ENCODE measurements around the gene LGALS16.
"Not testable (repeated sequence)": the region's sequence is repeated elsewhere in the genome, so short reads cannot be mapped to it uniquely, and the experiment has no call there.

LGALS16 gene, protein sequence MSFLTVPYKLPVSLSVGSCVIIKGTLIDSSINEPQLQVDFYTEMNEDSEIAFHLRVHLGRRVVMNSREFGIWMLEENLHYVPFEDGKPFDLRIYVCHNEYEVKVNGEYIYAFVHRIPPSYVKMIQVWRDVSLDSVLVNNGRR

DNA sequence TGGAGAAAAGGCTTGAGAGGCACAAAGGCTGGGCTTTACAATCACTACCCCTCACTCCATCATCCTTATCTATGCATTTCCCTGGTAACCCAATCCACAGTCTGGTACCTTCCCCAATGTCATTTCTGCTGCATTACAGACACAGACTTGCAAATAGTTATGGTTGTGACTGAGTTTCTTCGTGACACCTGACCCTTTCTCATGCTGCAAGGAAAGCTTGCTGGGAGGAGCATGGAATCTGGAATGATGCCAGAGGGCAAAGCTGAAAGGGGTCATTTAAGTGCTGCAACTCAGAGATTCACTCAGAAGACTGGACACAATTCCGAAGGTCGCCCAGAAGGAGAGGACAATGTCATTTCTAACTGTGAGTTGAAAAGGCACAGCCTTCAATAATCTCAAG lies at the start of gene LGALS16:
TSS of gene LGALS16 (plus strand) at position 301 of the 400 bp plus-strand sequence. CDS start at position 350, 49 bp downstream.
- Mint-ChIP-seq H3K27me3 (ENCODE audit: low read depth) (peaks cover 30% of the 10 kb centered on the region), H3K9me3 (no peaks in the 10 kb centered on the region), H3K4me1 (ENCODE audit: low read depth) (no peaks in the 10 kb centered on the region), H3K36me3 (ENCODE audit: low read depth) (no peaks in the 10 kb centered on the region), H3K4me3 (no peak within 1 kb of the TSS), H3K27ac (no peak within 1 kb of the TSS)

DNA sequence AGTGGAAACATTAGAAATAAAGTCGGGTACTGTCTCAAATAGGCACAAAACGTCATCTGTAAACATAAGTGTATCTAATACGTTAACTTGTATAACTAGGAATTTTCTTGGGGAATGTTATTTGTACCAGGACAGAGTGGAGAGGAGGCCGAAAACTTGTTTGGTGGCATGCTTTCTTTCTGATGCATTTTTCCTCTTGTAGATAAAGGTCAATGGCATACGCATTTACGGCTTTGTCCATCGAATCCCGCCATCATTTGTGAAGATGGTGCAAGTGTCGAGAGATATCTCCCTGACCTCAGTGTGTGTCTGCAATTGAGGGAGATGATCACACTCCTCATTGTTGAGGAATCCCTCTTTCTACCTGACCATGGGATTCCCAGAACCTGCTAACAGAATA lies 48.7 kb upstream of the LGALS16 start:
- Mint-ChIP-seq H3K4me3 (no peak overlapping the region), H3K36me3 (ENCODE audit: low read depth) (no peaks in the 10 kb centered on the region), H3K4me1 (ENCODE audit: low read depth) (no peaks in the 10 kb centered on the region), H3K9me3 (no peaks in the 10 kb centered on the region), H3K27me3 (ENCODE audit: low read depth) (no peaks in the 10 kb centered on the region), H3K27ac (no peak overlapping the region)

DNA sequence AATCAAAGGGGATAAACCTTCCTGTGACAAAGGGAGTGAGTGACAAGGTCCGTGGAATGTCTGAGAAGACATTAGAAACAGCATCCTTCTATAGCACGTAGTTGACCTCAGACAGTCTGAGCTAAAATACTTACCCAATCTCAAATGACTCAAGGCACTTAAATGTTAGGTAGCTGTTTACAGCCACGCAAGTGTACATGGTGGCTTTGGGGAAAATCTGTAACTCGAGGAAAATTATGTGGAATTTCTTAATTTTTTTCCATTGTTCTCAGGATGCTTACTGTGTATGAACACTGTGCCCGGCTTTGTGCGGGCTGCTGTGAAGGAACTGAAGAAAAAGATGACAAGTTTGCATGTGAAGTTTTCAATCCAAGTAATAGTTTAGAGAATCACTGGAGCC lies 48.2 kb upstream of the LGALS16 start:
- Mint-ChIP-seq H3K4me1 (ENCODE audit: low read depth) (no peaks in the 10 kb centered on the region), H3K9me3 (peaks cover 3% of the 10 kb centered on the region), H3K27ac (no peak overlapping the region), H3K36me3 (ENCODE audit: low read depth) (no peaks in the 10 kb centered on the region), H3K27me3 (ENCODE audit: low read depth) (no peaks in the 10 kb centered on the region), H3K4me3 (no peak overlapping the region)

DNA sequence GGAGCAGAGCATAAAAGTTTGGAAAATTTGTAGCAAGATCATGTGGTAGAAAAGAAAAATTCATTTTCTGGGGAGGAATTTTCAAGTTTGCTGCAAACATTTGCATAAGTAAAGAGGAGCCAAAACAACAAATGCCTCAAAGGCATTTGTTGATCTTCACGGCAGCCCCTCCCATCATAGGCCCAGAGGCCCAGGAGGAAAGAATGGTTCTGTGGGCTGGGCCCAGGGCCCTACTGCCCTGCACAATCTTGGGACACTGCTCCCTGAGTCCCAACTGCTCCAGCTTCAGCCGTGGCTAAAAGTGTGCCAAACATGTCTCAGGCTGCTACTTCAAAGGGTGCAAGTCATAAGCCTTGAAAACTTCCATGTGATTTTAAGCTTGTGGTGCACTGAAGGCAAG lies 42.1 kb upstream of the LGALS16 start:
- no peaks in the 10 kb centered on the region for H3K27me3 Mint-ChIP-seq (ENCODE audit: low read depth)

DNA sequence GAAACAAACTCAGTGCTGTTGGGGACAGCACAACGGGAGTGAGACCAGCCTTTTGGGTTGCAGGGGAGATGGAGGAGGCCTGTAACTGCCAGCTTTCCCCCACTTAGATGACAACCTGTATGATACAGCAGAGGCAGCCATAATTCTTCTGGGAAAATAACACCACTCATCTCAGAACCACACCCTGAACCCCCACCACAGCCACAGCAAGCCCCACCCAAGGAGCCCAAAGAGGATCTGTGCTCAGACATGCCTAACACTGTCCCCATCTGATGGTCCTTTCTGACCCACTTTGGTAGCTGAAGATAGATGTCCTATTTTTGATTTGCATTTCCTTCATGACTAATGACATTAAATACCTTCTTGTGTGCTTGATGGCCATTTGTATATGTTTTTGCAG lies 38.0 kb upstream of the LGALS16 start:
- Mint-ChIP-seq H3K36me3 (ENCODE audit: low read depth) (no peaks in the 10 kb centered on the region), H3K27ac (no peak overlapping the region), H3K4me1 (ENCODE audit: low read depth) (no peaks in the 10 kb centered on the region), H3K27me3 (ENCODE audit: low read depth) (peaks cover 31% of the 10 kb centered on the region), H3K4me3 (no peak overlapping the region), H3K9me3 (peaks cover 9% of the 10 kb centered on the region)

More for the DNA sequence above, 42.1 kb upstream of the LGALS16 start:
- no peak overlapping the region for H3K27ac Mint-ChIP-seq
- no peaks in the 10 kb centered on the region for H3K36me3 Mint-ChIP-seq (ENCODE audit: low read depth)
- peaks cover 14% of the 10 kb centered on the region for H3K9me3 Mint-ChIP-seq
- no peak overlapping the region for H3K4me3 Mint-ChIP-seq
- no peaks in the 10 kb centered on the region for H3K4me1 Mint-ChIP-seq (ENCODE audit: low read depth)

DNA sequence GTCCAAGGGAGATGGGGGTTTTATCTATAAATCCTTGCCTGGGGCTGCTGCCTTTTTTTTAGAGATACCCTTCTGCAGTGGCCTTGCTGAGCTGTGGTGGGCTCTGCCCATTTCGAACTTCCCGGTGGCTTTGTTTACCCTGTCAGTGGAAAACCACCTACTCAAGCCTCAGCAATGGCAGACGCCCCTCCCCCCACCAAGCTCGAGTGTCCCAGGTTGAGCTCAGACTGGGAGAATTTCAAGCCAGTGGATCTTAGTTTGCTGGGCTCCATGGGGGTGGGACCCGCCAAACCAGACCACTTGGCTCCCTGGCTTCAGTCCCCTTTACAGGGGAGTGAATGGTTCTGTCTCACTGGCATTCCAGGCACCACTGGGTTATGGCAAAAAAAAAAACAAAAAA lies 31.8 kb upstream of the LGALS16 start:
- H3K27me3 Mint-ChIP-seq (ENCODE audit: low read depth): peaks cover 34% of the 10 kb centered on the region
- no peaks in the 10 kb centered on the region for H3K4me1 Mint-ChIP-seq (ENCODE audit: low read depth)
- no peaks in the 10 kb centered on the region for H3K36me3 Mint-ChIP-seq (ENCODE audit: low read depth)
- no peak overlapping the region for H3K27ac Mint-ChIP-seq
- no peaks in the 10 kb centered on the region for H3K9me3 Mint-ChIP-seq
- no peak overlapping the region for H3K4me3 Mint-ChIP-seq

DNA sequence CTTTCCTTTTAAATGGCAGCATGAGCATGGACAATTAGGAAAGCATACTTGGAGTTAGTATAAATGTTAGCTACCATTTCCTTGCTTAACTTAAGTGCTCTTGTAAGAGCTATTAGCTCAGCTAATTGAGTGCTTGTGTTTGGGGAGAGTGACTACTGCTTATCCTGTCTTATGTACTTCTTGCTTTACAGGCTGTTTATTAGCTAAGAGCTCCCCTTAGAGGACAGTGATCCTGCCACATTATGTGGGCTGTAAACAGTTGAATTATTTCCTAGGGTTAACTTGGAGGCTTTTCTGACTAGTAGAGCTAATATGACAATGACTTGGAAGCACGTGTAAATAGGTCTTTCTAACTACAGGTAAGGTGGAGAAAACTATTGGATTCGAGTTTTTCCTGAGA lies 28.1 kb upstream of the LGALS16 start:
- H3K36me3 Mint-ChIP-seq (ENCODE audit: low read depth); H3K27me3 Mint-ChIP-seq (ENCODE audit: low read depth); H3K4me1 Mint-ChIP-seq (ENCODE audit: low read depth); H3K27ac Mint-ChIP-seq; H3K4me3 Mint-ChIP-seq; H3K9me3 Mint-ChIP-seq: not testable (repeated sequence)

DNA sequence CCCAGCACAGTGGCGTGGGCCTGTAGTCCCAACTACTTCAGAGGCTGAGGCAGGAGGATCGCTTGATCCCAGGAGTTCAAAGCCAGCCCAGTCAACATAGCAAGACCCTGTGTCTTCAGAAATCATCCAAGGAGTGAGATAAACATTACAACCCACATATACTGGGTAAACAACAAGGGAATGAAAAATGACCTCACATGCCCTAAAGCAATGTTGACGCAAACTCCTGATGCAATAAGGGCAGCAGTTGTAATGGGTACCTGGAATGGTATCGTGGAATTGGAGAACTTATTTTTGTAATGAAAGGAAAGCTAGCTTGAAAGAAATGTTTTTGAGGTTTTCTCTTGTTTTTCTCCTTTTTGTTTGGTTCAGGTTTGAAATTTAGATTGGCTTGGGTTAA lies 24.5 kb upstream of the LGALS16 start:
- H3K9me3 Mint-ChIP-seq: no peaks in the 10 kb centered on the region
- H3K27me3 Mint-ChIP-seq (ENCODE audit: low read depth): peaks cover 14% of the 10 kb centered on the region
- H3K36me3 Mint-ChIP-seq (ENCODE audit: low read depth): no peaks in the 10 kb centered on the region
- no peak overlapping the region for H3K4me3 Mint-ChIP-seq
- peaks cover 2% of the 10 kb centered on the region for H3K4me1 Mint-ChIP-seq (ENCODE audit: low read depth)
- no peak overlapping the region for H3K27ac Mint-ChIP-seq

DNA sequence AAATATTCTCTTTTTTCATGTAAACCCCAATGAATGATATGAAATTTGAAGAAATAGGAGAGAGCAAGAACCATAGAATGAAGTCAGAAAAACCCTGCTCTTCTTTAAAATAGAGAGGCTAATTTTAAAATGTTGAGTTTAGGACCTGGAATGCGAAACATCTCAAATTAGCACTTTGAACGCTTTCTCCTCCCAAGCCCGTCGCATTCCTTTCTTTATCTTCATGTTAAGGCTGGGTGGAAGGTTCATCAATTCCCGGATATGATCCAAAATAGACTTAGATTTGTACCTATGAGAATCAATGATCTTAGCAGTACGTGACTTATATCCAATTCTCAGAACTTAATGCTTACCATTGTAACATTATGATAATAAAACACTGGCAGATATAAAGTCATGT lies 24.1 kb upstream of the LGALS16 start:
- no peaks in the 10 kb centered on the region for H3K9me3 Mint-ChIP-seq
- H3K4me1 Mint-ChIP-seq (ENCODE audit: low read depth): peaks cover 2% of the 10 kb centered on the region
- no peaks in the 10 kb centered on the region for H3K36me3 Mint-ChIP-seq (ENCODE audit: low read depth)
- H3K4me3 Mint-ChIP-seq: no peak overlapping the region
- H3K27me3 Mint-ChIP-seq (ENCODE audit: low read depth): peaks cover 18% of the 10 kb centered on the region
- no peak overlapping the region for H3K27ac Mint-ChIP-seq

DNA sequence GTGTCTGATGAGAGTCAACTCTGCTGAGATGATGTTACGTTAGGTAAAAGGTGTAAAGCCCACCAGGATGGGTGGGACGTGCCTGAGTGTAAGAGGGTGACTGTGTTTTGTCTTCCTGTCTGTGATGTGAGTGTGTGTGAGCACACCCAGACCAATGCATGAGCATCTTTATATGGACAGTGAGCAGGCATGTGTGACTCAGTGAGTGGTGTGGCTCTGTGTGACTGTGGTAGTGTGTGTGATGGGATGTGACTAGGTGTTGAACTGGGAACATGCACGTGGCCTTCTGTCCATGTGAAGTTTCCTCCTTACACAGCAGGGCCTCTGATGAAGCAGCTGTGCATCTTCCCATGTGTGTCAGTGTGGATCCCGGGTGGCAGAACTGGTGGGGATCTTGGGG lies 17.8 kb upstream of the LGALS16 start:
- H3K4me3 Mint-ChIP-seq: no peak overlapping the region
- H3K36me3 Mint-ChIP-seq (ENCODE audit: low read depth): no peaks in the 10 kb centered on the region
- no peak overlapping the region for H3K27ac Mint-ChIP-seq
- no peaks in the 10 kb centered on the region for H3K4me1 Mint-ChIP-seq (ENCODE audit: low read depth)
- no peaks in the 10 kb centered on the region for H3K9me3 Mint-ChIP-seq
- H3K27me3 Mint-ChIP-seq (ENCODE audit: low read depth): peaks cover 32% of the 10 kb centered on the region

DNA sequence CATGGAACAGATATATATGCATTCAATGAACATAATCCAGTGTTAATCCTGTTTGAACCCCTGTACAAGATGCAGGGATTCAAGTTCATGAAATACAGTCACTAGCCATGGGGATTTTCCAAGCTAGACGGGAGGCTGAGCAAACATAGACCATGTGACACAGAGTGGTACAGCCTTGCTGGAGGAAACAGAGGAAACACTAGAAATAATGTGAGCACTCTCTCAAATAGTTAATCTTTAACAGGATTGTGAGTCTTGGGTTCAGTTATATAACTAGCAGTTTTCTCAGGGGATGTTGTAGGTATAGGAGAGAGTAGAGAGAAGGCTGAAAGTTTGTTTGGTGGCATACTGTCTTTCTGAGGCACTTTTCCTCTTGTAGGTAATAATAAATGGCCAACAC lies 13.9 kb upstream of the LGALS16 start:
- Mint-ChIP-seq H3K4me1 (ENCODE audit: low read depth) (no peaks in the 10 kb centered on the region), H3K27ac (no peak overlapping the region), H3K27me3 (ENCODE audit: low read depth) (peaks cover 19% of the 10 kb centered on the region), H3K36me3 (ENCODE audit: low read depth) (no peaks in the 10 kb centered on the region), H3K9me3 (no peaks in the 10 kb centered on the region), H3K4me3 (no peak overlapping the region)

DNA sequence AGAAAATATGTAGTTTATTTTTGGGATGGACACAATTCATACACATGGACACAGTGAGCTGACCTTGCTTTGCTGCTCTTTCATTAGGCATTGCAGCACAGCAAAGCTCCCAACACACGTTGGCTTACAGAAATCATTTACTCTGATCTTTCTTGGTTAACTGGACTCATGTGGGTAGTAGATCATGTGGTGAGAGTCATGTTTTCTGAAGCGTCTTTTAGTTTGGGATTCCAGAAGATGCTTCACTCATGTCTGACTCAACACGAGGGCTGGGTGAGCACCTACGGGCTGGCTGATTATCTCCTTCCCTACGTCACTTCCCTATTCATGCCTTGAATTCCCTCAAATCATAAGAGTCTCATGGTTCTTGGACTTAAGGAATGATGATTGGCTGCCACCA lies 12.1 kb upstream of the LGALS16 start:
- Mint-ChIP-seq H3K36me3 (ENCODE audit: low read depth) (no peaks in the 10 kb centered on the region), H3K9me3 (no peaks in the 10 kb centered on the region), H3K27me3 (ENCODE audit: low read depth) (peaks cover 11% of the 10 kb centered on the region), H3K27ac (no peak overlapping the region), H3K4me1 (ENCODE audit: low read depth) (no peaks in the 10 kb centered on the region), H3K4me3 (no peak overlapping the region)

DNA sequence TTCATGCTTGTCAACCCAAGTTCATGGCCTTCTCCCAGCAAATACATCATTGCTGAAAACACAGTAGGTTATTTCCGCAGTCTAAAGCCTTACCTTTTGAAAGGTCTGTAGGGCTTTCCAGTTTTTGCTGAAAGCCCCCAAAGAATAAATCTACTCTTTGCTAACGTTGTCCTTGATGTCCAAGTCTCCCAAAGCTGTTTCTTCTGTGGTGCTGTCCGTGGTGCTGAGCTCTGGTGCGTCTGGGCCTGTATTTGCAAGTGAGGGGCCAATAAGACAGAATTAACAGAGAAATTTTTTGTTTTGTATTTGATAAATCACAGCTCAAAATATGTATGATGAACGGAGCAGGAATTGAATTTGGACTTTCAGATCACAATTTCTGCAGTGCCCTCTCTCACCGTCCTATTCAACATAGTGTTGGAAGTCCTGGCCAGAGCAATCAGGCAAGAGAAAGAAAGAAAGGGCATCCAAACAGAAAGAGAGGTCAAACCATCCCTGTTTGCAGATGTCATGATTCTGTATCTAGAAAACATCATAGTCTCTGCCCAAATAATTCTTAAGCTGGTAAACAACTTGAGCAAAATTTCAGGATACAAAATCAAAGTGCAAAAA lies 9.8 kb upstream of the LGALS16 start:
- Mint-ChIP-seq H3K27ac (no peak overlapping the region), H3K27me3 (ENCODE audit: low read depth) (peaks cover 15% of the 10 kb centered on the region), H3K9me3 (no peaks in the 10 kb centered on the region), H3K36me3 (ENCODE audit: low read depth) (no peaks in the 10 kb centered on the region), H3K4me3 (no peak overlapping the region), H3K4me1 (ENCODE audit: low read depth) (no peaks in the 10 kb centered on the region)

DNA sequence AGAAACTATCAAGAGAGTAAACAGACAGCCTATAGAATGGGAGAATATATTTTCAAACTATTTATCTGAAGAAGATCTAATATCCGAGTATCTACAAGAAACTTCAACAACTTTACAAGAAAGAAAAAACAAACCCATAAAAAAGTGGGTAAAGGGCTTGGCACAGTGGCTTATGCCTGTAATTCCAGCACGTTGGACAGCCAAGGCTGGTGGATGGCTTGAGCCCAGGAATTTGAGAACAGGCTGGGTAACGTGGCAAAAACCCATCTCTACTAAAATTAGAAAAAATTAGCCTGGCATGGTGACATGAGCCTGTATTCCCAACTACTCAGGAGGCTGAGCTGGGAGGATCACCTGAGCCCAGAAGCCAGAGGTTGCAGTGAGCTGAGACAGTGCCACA lies 7.8 kb upstream of the LGALS16 start:
- no peaks in the 10 kb centered on the region for H3K36me3 Mint-ChIP-seq (ENCODE audit: low read depth)
- peaks cover 22% of the 10 kb centered on the region for H3K27me3 Mint-ChIP-seq (ENCODE audit: low read depth)
- H3K9me3 Mint-ChIP-seq: no peaks in the 10 kb centered on the region
- no peak overlapping the region for H3K4me3 Mint-ChIP-seq
- H3K4me1 Mint-ChIP-seq (ENCODE audit: low read depth): no peaks in the 10 kb centered on the region
- no peak overlapping the region for H3K27ac Mint-ChIP-seq

DNA sequence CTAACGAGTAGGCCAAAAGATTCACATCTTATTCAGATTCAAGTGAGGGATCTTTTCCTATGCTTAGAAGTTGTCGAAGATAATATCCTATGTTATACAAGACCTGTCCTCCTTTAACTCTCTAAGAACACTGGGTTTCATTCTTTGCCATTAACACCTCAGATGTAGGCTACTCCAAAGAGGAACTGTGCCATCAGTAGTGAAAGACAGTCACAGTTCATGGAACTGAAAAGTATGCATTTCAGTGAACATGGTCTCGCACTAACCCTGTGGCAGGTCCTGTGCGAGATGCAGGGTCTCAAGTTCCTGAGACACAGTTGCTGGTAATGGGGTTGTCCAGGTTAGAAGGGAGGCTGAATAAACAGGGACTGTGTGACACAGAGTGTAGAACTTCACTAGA lies 4.1 kb downstream of the LGALS16 start:
- Mint-ChIP-seq H3K27ac (no peak overlapping the region), H3K4me1 (ENCODE audit: low read depth) (no peaks in the 10 kb centered on the region), H3K36me3 (ENCODE audit: low read depth) (no peaks in the 10 kb centered on the region), H3K27me3 (ENCODE audit: low read depth) (peaks cover 5% of the 10 kb centered on the region), H3K4me3 (no peak overlapping the region), H3K9me3 (no peaks in the 10 kb centered on the region)

DNA sequence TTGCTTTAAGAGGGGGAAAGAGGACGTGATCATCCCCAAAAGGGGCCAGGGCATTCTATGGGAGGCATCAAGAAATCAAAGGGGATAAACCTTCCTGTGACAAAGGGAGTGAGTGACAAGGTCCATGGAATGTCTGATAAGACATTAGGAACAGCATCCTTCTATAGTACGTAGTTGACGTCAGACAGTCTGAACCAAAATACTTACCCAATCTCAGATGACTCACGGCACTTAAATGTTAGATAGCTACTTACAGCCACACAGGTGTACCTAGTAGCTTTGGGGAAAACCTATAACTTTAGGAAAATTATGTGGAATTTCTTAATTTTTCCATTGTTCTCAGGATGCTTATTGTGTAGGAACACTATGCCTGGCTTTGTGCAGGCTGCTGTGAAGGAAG lies 4.9 kb downstream of the LGALS16 start:
- no peaks in the 10 kb centered on the region for H3K36me3 Mint-ChIP-seq (ENCODE audit: low read depth)
- H3K27ac Mint-ChIP-seq: no peak overlapping the region
- H3K4me3 Mint-ChIP-seq: no peak overlapping the region
- H3K27me3 Mint-ChIP-seq (ENCODE audit: low read depth): peaks cover 5% of the 10 kb centered on the region
- H3K9me3 Mint-ChIP-seq: peaks cover 4% of the 10 kb centered on the region
- no peaks in the 10 kb centered on the region for H3K4me1 Mint-ChIP-seq (ENCODE audit: low read depth)
